Measurements from ENCODE around the gene KIAA1328.
A peak's percentile ranks its signal among the peaks of the same experiment; 100 is the strongest.
"Not testable (repeated sequence)": the region's sequence is repeated elsewhere in the genome, so short reads cannot be mapped to it uniquely, and the experiment has no call there.

KIAA1328 gene

GRCh38 chr18:36813101-36813775 is 15.7 kb upstream of the KIAA1328 start:
- in situ Hi-C loops (cut with MboI; ENCODE audit: low sequenced_read_pairs): no loop called here
- Histone ChIP-seq H3K27me3 (ENCODE audit: low read depth) (no peaks in the 10 kb centered on the region), H3K4me1 (no peaks in the 10 kb centered on the region), H3K4me3 (no peak overlapping the region), H3K9me3 (no peaks in the 10 kb centered on the region), H3K36me3 (replicated peaks) (peaks cover 44% of the 10 kb centered on the region)
- no peak for DNase-seq (ENCODE audit: low spot score in 2 of 2)

GRCh38 chr18:36813824-36814223 is 15.1 kb upstream of the KIAA1328 start:
- in situ Hi-C loops (cut with MboI; ENCODE audit: low sequenced_read_pairs): no loop called here

DNA sequence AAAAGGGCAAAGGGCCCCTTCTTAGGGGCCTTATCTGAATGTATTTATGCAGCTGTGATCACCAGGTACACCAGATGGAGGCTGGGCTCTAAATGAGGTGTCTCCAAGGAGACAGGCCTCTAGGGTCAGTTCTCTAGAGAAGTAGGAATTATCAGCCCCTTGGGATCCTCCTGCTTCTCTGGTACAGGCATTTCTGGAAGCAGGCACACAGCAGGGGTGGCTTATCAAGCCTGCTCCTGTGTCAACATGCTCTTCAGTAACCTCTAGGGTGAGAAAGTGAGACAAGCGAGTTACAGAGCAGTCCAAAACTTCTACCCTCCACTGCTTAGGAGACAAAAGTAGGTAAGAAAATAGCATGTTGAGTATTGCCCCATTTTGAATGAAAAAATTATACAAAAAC is 13.9 kb upstream of the KIAA1328 start:
- no peaks in the 10 kb centered on the region for H3K9me3 ChIP-seq
- H3K4me3 ChIP-seq: no peak overlapping the region
- H3K36me3 ChIP-seq (replicated peaks): peaks cover 40% of the 10 kb centered on the region
- DNase-seq (ENCODE audit: low spot score in 2 of 2): no peak
- no peaks in the 10 kb centered on the region for H3K4me1 ChIP-seq
- no peaks in the 10 kb centered on the region for H3K27me3 ChIP-seq (ENCODE audit: low read depth)
- in situ Hi-C loops (cut with MboI; ENCODE audit: low sequenced_read_pairs): no loop called here

More at GRCh38 chr18:36813824-36814223, 15.1 kb upstream of the KIAA1328 start:
- Histone ChIP-seq H3K4me3 (no peak overlapping the region), H3K27me3 (ENCODE audit: low read depth) (no peaks in the 10 kb centered on the region), H3K4me1 (no peaks in the 10 kb centered on the region), H3K36me3 (replicated peaks) (peaks cover 46% of the 10 kb centered on the region), H3K9me3 (no peaks in the 10 kb centered on the region)
- no peak for DNase-seq (ENCODE audit: low spot score in 2 of 2)

GRCh38 chr18:36816096-36816495 is 12.8 kb upstream of the KIAA1328 start:
- H3K9me3 ChIP-seq; in situ Hi-C loops (cut with MboI; ENCODE audit: low sequenced_read_pairs); H3K27me3 ChIP-seq (ENCODE audit: low read depth); DNase-seq (ENCODE audit: low spot score in 2 of 2); H3K4me3 ChIP-seq; H3K4me1 ChIP-seq: not testable (repeated sequence)
- H3K36me3 ChIP-seq (replicated peaks): peaks cover 40% of the 10 kb centered on the region

- H3K27me3 ChIP-seq (ENCODE audit: low read depth): no peaks in the 10 kb centered on the region
- in situ Hi-C loops (cut with MboI; ENCODE audit: low sequenced_read_pairs): no loop called here
- no peak overlapping the region for H3K4me3 ChIP-seq
- no peaks in the 10 kb centered on the region for H3K4me1 ChIP-seq
- DNase-seq (ENCODE audit: low spot score in 2 of 2): no peak
- H3K36me3 ChIP-seq (replicated peaks): peaks cover 37% of the 10 kb centered on the region
- H3K9me3 ChIP-seq: no peaks in the 10 kb centered on the region
Observed at GRCh38 chr18:36817039-36817438, 11.9 kb upstream of the KIAA1328 start.

DNA sequence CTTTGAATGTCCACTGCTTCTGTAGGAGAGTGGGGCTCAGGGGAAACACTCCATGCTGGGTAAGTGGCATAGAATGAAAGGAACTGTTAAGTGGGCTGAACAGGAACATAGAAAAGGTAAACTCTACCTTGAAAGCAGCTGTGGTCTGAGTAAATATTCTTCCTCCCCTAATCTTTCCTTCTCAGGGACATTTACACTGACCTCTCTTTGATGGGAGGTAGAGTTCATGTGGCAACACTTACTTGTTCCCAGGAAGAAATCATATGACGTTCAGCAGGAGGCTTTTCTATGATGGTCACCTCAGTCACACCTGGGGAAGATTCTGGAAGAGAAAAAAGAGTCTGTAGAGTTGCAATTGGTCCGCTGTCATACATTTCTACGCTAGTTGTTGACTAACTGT is 10.3 kb upstream of the KIAA1328 start:
- H3K4me1 ChIP-seq: no peaks in the 10 kb centered on the region
- no peak overlapping the region for H3K4me3 ChIP-seq
- H3K36me3 ChIP-seq (replicated peaks): peaks cover 36% of the 10 kb centered on the region
- in situ Hi-C loops (cut with MboI; ENCODE audit: low sequenced_read_pairs): no loop called here
- DNase-seq (ENCODE audit: low spot score in 2 of 2): no peak
- H3K27me3 ChIP-seq (ENCODE audit: low read depth): no peaks in the 10 kb centered on the region
- no peaks in the 10 kb centered on the region for H3K9me3 ChIP-seq

DNA sequence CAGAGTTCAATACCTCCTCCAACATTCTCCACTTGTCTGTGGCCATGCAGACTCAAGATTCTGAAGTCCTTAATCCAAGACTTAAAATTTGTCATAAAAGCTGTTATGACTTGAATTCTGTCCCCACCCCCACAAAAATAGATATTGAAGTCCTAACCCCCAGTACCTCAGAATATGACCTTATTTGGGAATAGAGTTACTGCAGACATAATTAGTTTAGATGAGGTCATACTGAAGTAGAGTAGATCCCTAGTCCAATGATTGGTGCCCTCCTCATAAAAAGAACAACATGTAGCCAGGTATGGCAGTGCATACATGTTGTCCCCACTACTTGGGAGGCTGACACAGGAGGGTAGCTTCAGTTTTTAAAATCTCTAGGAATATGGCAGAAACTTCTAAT is 9.3 kb upstream of the KIAA1328 start:
- H3K27me3 ChIP-seq (ENCODE audit: low read depth): no peaks in the 10 kb centered on the region
- peaks cover 31% of the 10 kb centered on the region for H3K36me3 ChIP-seq (replicated peaks)
- no peaks in the 10 kb centered on the region for H3K4me1 ChIP-seq
- DNase-seq (ENCODE audit: low spot score in 2 of 2): no peak
- in situ Hi-C loops (cut with MboI; ENCODE audit: low sequenced_read_pairs): no loop called here
- no peaks in the 10 kb centered on the region for H3K9me3 ChIP-seq
- H3K4me3 ChIP-seq: no peak overlapping the region

GRCh38 chr18:36821681-36822080 is 7.2 kb upstream of the KIAA1328 start:
- H3K27me3 ChIP-seq (ENCODE audit: low read depth): no peaks in the 10 kb centered on the region
- no peaks in the 10 kb centered on the region for H3K9me3 ChIP-seq
- no peak overlapping the region for H3K4me3 ChIP-seq
- peaks cover 11% of the 10 kb centered on the region for H3K36me3 ChIP-seq (replicated peaks)
- DNase-seq (ENCODE audit: low spot score in 2 of 2): no peak
- no peaks in the 10 kb centered on the region for H3K4me1 ChIP-seq
- in situ Hi-C loops (cut with MboI; ENCODE audit: low sequenced_read_pairs): no loop called here

- in situ Hi-C loops (cut with MboI; ENCODE audit: low sequenced_read_pairs): no loop called here
- Histone ChIP-seq H3K4me1 (peaks cover 16% of the 10 kb centered on the region), H3K9me3 (no peaks in the 10 kb centered on the region), H3K36me3 (replicated peaks) (peaks cover 5% of the 10 kb centered on the region; the same call in 1 of the 2 replicates), H3K4me3 (no peak overlapping the region), H3K27me3 (ENCODE audit: low read depth) (no peaks in the 10 kb centered on the region)
- DNase-seq (ENCODE audit: low spot score in 2 of 2): no peak
Observed at GRCh38 chr18:36825526-36825925, 3.4 kb upstream of the KIAA1328 start.

- DNase-seq (ENCODE audit: low spot score in 2 of 2): no peak
- Histone ChIP-seq H3K4me1 (peaks cover 16% of the 10 kb centered on the region), H3K4me3 (no peak overlapping the region), H3K27me3 (ENCODE audit: low read depth) (no peaks in the 10 kb centered on the region), H3K36me3 (replicated peaks) (peaks cover 5% of the 10 kb centered on the region; the same call in 1 of the 2 replicates), H3K9me3 (no peaks in the 10 kb centered on the region)
- in situ Hi-C loops (cut with MboI; ENCODE audit: low sequenced_read_pairs): no loop called here
Observed at GRCh38 chr18:36826556-36826955, 2.4 kb upstream of the KIAA1328 start.

DNA sequence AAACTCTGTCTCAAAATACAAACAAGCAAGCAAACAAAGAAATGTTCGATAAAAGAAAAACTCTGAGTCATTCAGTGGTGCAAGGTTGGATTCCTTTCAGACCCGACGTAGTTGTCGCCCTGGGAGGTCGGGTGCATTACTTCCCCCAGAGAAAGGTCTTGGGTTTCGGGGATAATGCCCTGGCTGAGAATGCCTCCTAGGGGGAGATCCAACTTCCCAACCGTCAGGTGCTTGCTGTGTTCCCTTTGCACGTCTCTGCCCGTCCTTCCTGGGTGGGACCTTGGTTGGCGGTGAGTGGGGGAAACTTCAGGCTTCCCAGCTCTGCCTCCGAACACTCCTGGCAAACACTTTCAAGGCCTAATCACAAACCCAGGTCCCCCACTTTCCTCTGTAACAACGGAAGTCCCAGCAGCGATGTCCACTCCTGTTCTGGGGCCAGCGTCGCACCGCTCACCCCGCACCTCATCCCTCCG is 734 bp upstream of the KIAA1328 start:
- H3K27me3 ChIP-seq (ENCODE audit: low read depth): no peaks in the 10 kb centered on the region
- in situ Hi-C loops (cut with MboI; ENCODE audit: low sequenced_read_pairs): no loop called here
- H3K9me3 ChIP-seq: no peaks in the 10 kb centered on the region
- H3K36me3 ChIP-seq (replicated peaks): peaks cover 5% of the 10 kb centered on the region; the same call in 1 of the 2 replicates
- H3K4me3 ChIP-seq: peak overlapping the region; percentile 91
- peak; percentile 40 to 49 for DNase-seq (ENCODE audit: low spot score in 2 of 2)
- H3K4me1 ChIP-seq: peaks cover 16% of the 10 kb centered on the region

DNA sequence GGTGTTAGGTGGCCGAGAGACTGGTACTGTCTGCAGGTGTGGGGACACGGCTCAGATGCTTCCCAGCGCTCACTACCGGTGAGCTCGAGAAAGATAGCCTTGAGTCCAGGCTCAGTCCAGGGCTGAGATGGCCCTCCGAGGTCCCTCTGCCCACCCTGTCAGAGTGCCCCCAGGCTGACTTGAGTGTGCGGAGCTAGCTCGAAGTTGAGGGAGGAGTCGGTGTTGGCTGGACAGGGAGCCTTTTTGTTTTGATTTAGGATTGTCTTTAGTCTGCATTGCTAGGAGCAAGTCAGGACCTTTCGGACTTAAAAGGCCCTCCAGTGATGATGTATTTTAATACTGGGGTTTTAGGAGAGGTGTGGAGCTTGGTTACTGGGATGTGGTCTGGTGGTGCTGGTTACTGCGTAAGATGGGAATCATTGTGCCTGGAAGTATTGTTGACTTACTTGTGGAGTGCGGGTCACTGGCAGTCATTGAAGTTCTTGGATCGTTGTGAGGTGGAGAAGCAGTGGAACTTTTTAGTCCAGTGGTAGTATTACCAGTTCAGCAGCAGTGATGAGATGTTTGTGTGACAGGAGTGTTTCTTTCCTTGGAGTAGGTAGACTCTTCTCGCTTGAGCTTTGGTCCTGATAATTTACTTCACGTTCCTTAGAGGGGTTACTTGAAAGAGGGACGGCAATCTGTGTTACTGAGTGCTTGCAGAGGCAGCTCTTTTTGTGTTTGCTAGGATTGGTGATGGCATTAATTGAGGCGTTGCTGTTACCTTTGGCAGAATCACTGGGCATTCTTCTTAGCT is 633 bp downstream of the KIAA1328 start:
- Histone ChIP-seq H3K9me3 (no peaks in the 10 kb centered on the region), H3K4me1 (peaks cover 16% of the 10 kb centered on the region), H3K4me3 (peak overlapping the region; percentile 91), H3K27me3 (ENCODE audit: low read depth) (no peaks in the 10 kb centered on the region), H3K36me3 (replicated peaks) (no peaks in the 10 kb centered on the region)
- in situ Hi-C loops (cut with MboI; ENCODE audit: low sequenced_read_pairs): no loop called here
- DNase-seq (ENCODE audit: low spot score in 2 of 2): peak in 1 of 2 experiments; percentile 19

DNA sequence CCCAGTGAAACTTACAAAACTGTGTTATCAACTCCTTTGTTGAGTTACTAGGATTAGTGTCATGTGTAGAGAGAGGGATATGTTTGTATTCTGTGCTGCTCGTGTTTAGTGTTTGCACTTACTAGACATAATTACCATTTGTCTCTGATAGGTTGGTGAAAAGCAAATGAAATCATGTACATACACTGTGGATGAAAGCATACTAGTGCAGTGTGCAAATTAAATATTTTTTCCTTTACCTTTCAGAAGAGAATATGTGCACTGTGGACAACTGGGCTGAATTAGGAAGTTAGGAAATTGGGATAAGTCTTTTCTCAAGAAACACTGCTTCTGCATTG is 1.2 kb downstream of the KIAA1328 start:
- Histone ChIP-seq H3K9me3 (no peaks in the 10 kb centered on the region), H3K4me1 (peaks cover 16% of the 10 kb centered on the region), H3K36me3 (replicated peaks) (no peaks in the 10 kb centered on the region), H3K27me3 (ENCODE audit: low read depth) (no peaks in the 10 kb centered on the region), H3K4me3 (peak overlapping the region; percentile 91)
- DNase-seq (ENCODE audit: low spot score in 2 of 2): no peak
- in situ Hi-C loops (cut with MboI; ENCODE audit: low sequenced_read_pairs): no loop called here

GRCh38 chr18:36831139-36831538 is 2.2 kb downstream of the KIAA1328 start:
- no peaks in the 10 kb centered on the region for H3K9me3 ChIP-seq
- H3K36me3 ChIP-seq (replicated peaks): peaks cover 8% of the 10 kb centered on the region; the same call in 1 of the 2 replicates
- H3K27me3 ChIP-seq (ENCODE audit: low read depth): no peaks in the 10 kb centered on the region
- no peak for DNase-seq (ENCODE audit: low spot score in 2 of 2)
- in situ Hi-C loops (cut with MboI; ENCODE audit: low sequenced_read_pairs): no loop called here
- H3K4me3 ChIP-seq: no peak overlapping the region
- peaks cover 16% of the 10 kb centered on the region for H3K4me1 ChIP-seq

Data from HAP-1 (cell line).